HG02798 (cell line): Measurements from ENCODE around the gene VSIR.

Experiments used
- ATAC-seq: cut with Tn5 transposase; IDR thresholded peaks from one replicate; pipeline ENCODE4 v1.9.1; 2021; ENCODE audit warnings: mild to moderate bottlenecking; ENCODE audit not compliant: unreplicated experiment, poor library complexity

The VSIR gene

GRCh38 chr10:71750124-71750841 is 23.0 kb downstream of the VSIR start:
- no peak for ATAC-seq

- ATAC-seq: no peak
These were observed 23.9 kb downstream of the VSIR start for GRCh38 chr10:71749396-71749795.

GRCh38 chr10:71748671-71749191 is 24.6 kb downstream of the VSIR start:
- ATAC-seq: no peak

- ATAC-seq: no peak
These were observed 25.5 kb downstream of the VSIR start for GRCh38 chr10:71747551-71748523.

- no peak for ATAC-seq
These were observed 26.2 kb downstream of the VSIR start for GRCh38 chr10:71747039-71747531.

GRCh38 chr10:71746344-71747037 is 26.8 kb downstream of the VSIR start:
- no peak for ATAC-seq

- no peak for ATAC-seq
These were observed 27.6 kb downstream of the VSIR start for GRCh38 chr10:71745664-71746250.

- ATAC-seq: no peak
These were observed 28.2 kb downstream of the VSIR start for GRCh38 chr10:71744897-71745663.

DNA sequence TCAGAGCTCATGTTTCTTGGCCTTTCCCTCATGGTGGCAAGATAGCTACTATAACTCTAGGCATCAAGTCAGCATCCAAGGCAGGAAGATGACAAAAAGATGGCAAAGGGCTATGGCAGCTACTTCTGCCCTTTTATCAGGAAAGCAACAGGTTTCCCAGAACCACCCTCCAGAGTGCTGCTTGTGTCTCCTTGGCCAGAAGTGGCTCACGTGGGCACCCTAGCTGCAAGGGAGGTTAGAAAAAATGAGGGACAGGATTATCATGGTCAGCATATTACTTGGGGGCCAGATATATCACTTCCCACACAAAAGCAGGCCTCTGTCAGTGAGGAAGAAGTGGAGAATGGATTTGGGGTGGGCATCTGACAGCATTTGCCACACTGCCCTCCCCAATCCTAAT is 29.5 kb downstream of the VSIR start:
- ATAC-seq: no peak

GRCh38 chr10:71743089-71743838 is 30.1 kb downstream of the VSIR start:
- no peak for ATAC-seq

DNA sequence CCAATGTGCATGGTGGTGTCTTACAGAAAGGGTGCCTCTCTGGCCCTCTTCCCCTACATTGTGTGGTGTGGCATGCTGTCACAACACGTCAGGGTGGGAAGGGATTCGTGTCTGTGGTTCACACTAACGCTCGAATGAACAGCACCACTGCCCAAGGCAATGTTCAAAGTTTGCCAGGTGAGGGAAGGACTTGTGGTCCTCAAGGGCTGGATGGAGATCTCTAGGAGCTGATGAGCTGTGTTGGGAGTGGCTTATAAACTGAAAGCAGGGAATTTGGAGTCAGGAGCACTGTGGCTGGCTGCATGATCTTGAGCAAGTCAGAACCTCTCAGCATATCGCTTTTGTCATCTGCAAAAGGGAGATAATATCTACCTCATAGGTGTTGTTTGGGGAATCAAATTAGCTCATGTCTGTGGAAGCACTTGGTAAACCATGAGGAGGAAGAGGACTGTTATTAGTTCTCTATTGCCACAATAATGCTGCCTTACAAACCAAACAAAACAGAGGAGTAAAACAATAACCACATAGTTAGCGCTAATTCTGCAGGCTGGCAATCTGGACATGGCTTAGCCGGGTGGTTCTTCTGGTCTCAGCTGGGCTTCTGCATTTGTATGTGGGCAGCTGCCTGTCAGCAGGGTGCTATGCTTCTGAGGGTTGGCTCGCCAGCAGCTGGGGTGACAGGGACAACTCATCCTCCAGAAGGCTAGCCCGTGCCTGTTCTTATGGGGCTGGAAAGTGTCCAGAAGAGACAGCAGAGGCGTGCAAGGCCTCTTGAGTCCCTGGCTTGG is 30.8 kb downstream of the VSIR start:
- ATAC-seq: no peak

GRCh38 chr10:71741671-71742070 is 31.6 kb downstream of the VSIR start:
- ATAC-seq: no peak

- no peak for ATAC-seq
These were observed 32.3 kb downstream of the VSIR start for GRCh38 chr10:71741029-71741428.

DNA sequence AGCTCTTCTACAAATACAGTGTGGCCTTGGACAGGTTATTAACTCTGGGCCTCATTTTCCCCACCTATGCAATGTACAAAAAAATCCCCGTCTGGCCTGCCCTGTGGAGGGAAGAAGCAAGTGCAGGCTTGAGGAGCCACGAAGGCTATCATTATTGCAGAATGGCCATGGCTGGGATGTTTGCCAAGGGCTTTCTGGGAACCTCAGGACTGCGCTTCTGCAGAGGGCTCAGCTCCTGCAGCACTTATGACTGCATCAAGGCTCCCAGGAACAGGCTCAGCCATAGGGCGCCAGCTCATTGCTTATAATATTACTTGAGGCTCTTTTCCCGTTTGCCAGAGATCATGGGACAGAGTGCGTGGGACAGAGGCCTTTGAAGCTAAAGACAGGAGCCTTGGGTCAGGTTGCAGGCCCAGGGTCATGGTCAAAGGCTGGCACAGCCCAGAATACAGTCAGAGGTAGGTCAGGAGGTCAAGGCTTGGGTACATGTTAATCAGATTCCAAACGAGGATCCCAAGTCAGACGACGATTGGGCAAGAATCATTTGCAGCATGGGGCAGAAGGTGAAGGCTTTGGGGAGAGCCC is 33.2 kb downstream of the VSIR start:
- ATAC-seq: no peak

- ATAC-seq: no peak
These were observed 33.9 kb downstream of the VSIR start for GRCh38 chr10:71739358-71739900.

DNA sequence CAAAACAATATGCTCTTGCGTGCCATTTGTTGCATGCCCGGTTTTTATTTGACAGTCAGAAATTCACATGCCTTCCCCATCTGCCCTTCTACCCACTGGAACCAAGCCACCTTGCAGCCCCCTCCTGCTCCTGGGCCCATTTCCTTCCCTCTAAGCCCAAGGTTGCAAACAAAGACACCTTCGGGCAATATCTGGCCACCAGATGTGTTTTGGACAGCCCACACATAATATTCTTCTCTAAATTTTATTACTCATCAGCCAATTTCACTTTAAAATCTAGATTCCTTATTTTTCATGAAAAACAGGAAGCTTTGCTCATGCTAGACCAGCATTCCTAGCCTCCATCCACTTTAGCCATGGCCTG is 35.5 kb downstream of the VSIR start:
- no peak for ATAC-seq
